Upper lobe of right lung (tissue), 1 donor: Measurements from ENCODE around the gene NR1I2. TPM values are rescaled to one million over a fixed set of nuclear protein-coding genes. Genes with fewer than 3 reads are reported as not detected.

Experiments
- ATAC-seq: fragments of 200-7000 bp; cut with Tn5 transposase; one replicate; pipeline ENCODE4 v1.9.1; 2020; ENCODE audit warnings: mild to moderate bottlenecking, moderate library complexity
- DNase-seq: peaks from one replicate; pipeline ENCODE4 v3.0.0-alpha.2; 2020
- H3K27ac ChIP-seq: fragments of 200-600 bp; one replicate; pipeline ENCODE4 v1.8.0; 2022
- H3K27me3 ChIP-seq: fragments of 200-600 bp; one replicate; pipeline ENCODE4 v1.8.0; 2022; ENCODE audit warnings: mild to moderate bottlenecking
- H3K36me3 ChIP-seq: fragments of 200-600 bp; one replicate; pipeline ENCODE4 v1.8.0; 2022
- H3K4me1 ChIP-seq: fragments of 200-600 bp; one replicate; pipeline ENCODE4 v1.8.0; 2022
- H3K4me3 ChIP-seq: fragments of 200-600 bp; one replicate; pipeline ENCODE4 v1.8.0; 2022; ENCODE audit warnings: mild to moderate bottlenecking
- H3K9me3 ChIP-seq: fragments of 200-600 bp; one replicate; pipeline ENCODE4 v1.8.0; 2022
- intact Hi-C: fragments of 100-400 bp; cut with DNase I; formaldehyde crosslinking; loops from one replicate; pipeline ENCODE4 v1.11.0; 2022
- total RNA-seq: library from RNA; stranded (reverse); fragmentation: NEBNext Ultra II Directional; extraction: Animal tissue kit (Norgen Biotek cat#: 25700); gene quantifications from one replicate; pipeline ENCODE4 v1.2.1, GENCODE V29; 2021
- TF ChIP-seq, protein P1 (sequence below): fragments of 200-600 bp; IDR thresholded peaks from one replicate; pipeline ENCODE4 v1.8.0; 2022; ENCODE audit warnings: antibody characterized with exemption
- donor health status: DM: no; HTN: yes; CAD: no; lungs with severe emphysema.

The NR1I2 gene
- total RNA-seq, 1 donor from 2014 or later = not detected

DNA sequence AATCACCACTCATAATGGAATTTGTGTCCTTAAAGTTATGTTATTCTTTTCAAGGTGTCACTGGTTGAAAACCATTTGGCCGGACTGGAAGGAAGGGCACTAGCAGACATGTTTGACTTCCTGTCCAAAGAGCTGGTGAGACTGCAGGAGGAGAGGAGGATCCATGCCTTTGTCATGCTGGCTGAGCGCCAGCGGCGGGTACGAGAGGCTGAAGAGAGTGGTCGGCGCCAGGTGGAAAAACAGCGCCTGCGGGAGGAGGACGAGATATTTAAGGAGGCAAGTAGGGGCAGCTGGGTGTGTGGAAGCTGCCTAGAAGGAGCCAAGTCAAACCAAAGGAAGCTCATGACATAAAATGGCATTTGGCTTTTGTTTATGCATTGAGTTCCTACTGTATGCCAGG is 38.0 kb upstream of the NR1I2 start:
- TF ChIP-seq, protein P1, sequence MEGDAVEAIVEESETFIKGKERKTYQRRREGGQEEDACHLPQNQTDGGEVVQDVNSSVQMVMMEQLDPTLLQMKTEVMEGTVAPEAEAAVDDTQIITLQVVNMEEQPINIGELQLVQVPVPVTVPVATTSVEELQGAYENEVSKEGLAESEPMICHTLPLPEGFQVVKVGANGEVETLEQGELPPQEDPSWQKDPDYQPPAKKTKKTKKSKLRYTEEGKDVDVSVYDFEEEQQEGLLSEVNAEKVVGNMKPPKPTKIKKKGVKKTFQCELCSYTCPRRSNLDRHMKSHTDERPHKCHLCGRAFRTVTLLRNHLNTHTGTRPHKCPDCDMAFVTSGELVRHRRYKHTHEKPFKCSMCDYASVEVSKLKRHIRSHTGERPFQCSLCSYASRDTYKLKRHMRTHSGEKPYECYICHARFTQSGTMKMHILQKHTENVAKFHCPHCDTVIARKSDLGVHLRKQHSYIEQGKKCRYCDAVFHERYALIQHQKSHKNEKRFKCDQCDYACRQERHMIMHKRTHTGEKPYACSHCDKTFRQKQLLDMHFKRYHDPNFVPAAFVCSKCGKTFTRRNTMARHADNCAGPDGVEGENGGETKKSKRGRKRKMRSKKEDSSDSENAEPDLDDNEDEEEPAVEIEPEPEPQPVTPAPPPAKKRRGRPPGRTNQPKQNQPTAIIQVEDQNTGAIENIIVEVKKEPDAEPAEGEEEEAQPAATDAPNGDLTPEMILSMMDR = no peak
- ATAC-seq = no peak
- intact Hi-C loops = no loop called here
- Histone ChIP-seq H3K27ac (no peak overlapping the region), H3K4me3 (no peak overlapping the region), H3K27me3 (no peaks in the 10 kb centered on the region), H3K4me1 (no peaks in the 10 kb centered on the region), H3K36me3 (no peaks in the 10 kb centered on the region), H3K9me3 (no peaks in the 10 kb centered on the region)
- DNase-seq = no peak

- intact Hi-C loops = no loop called here
- no peaks in the 10 kb centered on the region for H3K4me1 ChIP-seq
- no peak overlapping the region for H3K4me3 ChIP-seq
- no peaks in the 10 kb centered on the region for H3K9me3 ChIP-seq
- TF ChIP-seq, protein P1 = no peak
- H3K27me3 ChIP-seq = no peaks in the 10 kb centered on the region
- ATAC-seq (no peak), DNase-seq (no peak)
- no peaks in the 10 kb centered on the region for H3K36me3 ChIP-seq
- H3K27ac ChIP-seq = no peak overlapping the region
These were observed 36.0 kb upstream of the NR1I2 start for GRCh38 chr3:119745942-119746341.

- DNase-seq = no peak
- Histone ChIP-seq H3K9me3 (no peaks in the 10 kb centered on the region), H3K27ac (no peak overlapping the region), H3K27me3 (no peaks in the 10 kb centered on the region), H3K4me3 (no peak overlapping the region), H3K36me3 (no peaks in the 10 kb centered on the region), H3K4me1 (no peaks in the 10 kb centered on the region)
- TF ChIP-seq, protein P1 = no peak
- intact Hi-C loops = no loop called here
- ATAC-seq = no peak
These were observed 35.5 kb upstream of the NR1I2 start for GRCh38 chr3:119746423-119746822.

DNA sequence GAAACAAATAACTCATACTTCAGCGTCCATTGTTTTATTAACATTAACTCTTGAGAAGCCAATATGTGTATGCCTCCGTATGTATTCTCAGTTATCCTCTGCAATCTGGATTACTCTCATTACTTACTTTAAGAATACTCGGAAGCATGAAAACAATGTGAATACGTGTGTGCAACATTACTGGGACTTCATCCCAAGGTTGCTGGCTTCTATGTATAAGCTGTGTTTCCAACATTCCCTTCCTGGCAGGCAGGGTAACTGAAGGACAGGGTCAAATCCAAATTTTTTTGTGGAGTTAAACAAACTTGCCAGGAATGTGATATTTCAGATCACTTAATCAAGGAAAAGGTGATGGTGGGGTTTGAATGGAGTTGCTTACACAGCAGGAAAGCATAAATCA is 34.5 kb upstream of the NR1I2 start:
- no peak overlapping the region for H3K4me3 ChIP-seq
- H3K27me3 ChIP-seq = no peaks in the 10 kb centered on the region
- no peak overlapping the region for H3K27ac ChIP-seq
- TF ChIP-seq, protein P1 = no peak
- no peak for ATAC-seq
- H3K36me3 ChIP-seq = no peaks in the 10 kb centered on the region
- H3K9me3 ChIP-seq = no peaks in the 10 kb centered on the region
- DNase-seq = no peak
- intact Hi-C loops = no loop called here
- no peaks in the 10 kb centered on the region for H3K4me1 ChIP-seq

- Histone ChIP-seq H3K27ac (no peak overlapping the region), H3K27me3 (no peaks in the 10 kb centered on the region), H3K9me3 (no peaks in the 10 kb centered on the region), H3K36me3 (no peaks in the 10 kb centered on the region), H3K4me3 (no peak overlapping the region), H3K4me1 (no peaks in the 10 kb centered on the region)
- TF ChIP-seq, protein P1 = no peak
- intact Hi-C loops = no loop called here
- ATAC-seq (no peak), DNase-seq (no peak)
These were observed 32.9 kb upstream of the NR1I2 start for GRCh38 chr3:119748991-119749390.

- intact Hi-C loops = no loop called here
- TF ChIP-seq, protein P1 = no peak
- no peak overlapping the region for H3K27ac ChIP-seq
- ATAC-seq (no peak), DNase-seq (no peak)
- H3K9me3 ChIP-seq = no peaks in the 10 kb centered on the region
- no peaks in the 10 kb centered on the region for H3K4me1 ChIP-seq
- no peaks in the 10 kb centered on the region for H3K36me3 ChIP-seq
- H3K4me3 ChIP-seq = no peak overlapping the region
- no peaks in the 10 kb centered on the region for H3K27me3 ChIP-seq
These were observed 30.5 kb upstream of the NR1I2 start for GRCh38 chr3:119751423-119751822.
